IPS DF 4.7 (cell line): ENCODE data around the gene UPP1.
"Not testable (repeated sequence)": the region's sequence is repeated elsewhere in the genome, so short reads cannot be mapped to it uniquely, and the experiment has no call there.

Source experiments
- DNase-seq: peaks from one replicate; pipeline ENCODE4 v3.0.0-alpha.2; 2013; ENCODE audit warnings: low spot score; ENCODE audit errors: extremely low read depth

UPP1 gene

GRCh38 chr7:48110868-48111267, 21.8 kb downstream of the UPP1 start:
- DNase-seq: no peak

- no peak for DNase-seq
These were observed 22.5 kb downstream of the UPP1 start for GRCh38 chr7:48111596-48111995.

DNA sequence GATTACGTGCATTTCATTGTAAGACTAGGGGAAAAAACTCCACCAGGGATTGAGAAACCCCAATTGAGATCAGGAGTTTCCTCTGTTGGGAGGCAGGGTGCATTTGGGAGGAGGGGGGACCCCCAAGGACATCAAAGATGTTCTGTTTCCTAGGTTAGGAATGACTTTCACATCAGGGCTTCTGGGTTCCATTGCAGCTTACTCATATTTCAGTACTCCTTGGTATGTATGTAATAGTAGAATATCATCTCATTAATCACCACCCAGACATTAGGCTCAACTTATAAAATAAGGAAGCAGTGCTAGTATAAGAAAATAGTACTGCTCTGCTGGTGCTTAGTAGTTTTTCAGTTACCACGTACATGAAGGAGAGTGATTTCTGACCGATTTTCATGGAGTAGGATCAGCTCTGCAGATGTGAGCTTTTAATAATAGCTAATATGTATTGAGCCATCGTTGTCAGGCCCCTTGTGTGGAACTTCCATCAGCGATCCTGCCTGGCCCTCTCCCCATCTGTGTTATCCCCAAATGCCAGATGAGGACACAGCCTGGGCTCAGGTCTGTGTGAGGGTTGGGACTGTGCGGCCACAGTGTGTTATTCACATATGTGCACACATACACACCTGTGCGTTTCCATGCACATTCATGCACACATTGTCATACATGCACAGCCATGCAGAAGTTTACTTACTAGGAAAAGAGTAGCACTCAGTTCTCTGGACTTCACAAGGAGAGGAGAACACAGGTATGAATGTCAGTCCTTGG, 23.5 kb downstream of the UPP1 start:
- DNase-seq: no peak

DNA sequence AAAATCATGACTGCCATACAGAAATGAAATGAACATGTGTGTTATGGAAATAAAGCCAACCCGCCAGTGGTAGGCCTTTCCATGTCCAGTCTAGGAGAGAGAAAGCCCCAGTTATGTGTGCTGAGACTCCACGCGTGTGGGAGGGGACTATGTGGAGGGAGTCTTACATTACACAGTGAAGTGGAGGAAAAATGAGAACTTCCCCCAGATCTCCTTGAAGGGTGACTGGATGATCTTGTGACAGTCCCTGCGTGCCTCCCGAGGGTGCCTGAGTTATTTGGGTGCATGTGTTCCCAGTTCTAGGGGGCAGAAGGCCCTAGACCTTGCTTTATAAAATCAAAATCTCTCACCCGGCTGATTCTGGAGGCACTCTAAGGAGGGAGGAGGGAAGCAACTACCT, 24.2 kb downstream of the UPP1 start:
- no peak for DNase-seq

GRCh38 chr7:48114115-48114514, 25.1 kb downstream of the UPP1 start:
- no peak for DNase-seq

DNA sequence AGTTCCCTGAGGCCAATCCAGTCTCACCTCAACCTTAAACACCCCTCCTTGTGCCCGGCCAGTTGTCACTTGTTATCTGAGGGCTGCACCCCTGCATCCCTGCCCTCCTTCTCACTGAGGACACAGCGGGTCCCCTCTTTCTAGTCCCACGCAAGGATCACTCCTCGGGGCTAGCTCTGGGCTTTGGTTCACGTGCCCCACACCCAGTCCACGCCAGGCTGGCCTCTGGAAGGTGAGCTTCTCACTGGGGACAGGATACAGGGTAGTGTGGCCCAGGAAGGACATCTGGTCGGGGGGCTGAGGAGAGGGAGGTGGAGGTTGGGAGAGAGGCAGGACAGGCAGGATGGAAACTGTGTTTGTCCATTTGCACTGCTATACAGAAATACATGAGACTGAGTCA, 25.5 kb downstream of the UPP1 start:
- no peak for DNase-seq

GRCh38 chr7:48116043-48116442, 27.0 kb downstream of the UPP1 start:
- no peak for DNase-seq

DNA sequence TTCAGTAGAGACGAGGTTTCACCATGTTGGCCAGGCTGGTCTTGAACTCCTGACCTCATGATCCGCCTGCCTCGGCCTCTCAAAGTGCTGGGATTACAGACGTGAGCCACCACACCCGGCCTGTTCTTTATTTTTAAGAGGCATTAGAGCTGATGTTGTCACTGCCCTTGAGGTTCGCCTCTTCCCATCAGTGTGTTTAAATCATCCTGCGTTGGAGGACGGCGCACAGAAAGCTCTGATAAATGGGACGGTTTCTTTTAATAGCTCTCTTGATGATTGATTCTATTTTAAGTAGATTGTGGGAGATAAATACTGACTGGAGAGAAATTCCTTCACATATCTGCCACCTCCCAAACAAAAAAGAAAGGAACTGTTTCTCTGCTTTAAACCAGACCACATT, 29.0 kb downstream of the UPP1 start:
- DNase-seq: no peak

GRCh38 chr7:48120536-48120935, 31.5 kb downstream of the UPP1 start:
- DNase-seq: not testable (repeated sequence)

- no peak for DNase-seq
These were observed 37.0 kb downstream of the UPP1 start for GRCh38 chr7:48126037-48126436.

DNA sequence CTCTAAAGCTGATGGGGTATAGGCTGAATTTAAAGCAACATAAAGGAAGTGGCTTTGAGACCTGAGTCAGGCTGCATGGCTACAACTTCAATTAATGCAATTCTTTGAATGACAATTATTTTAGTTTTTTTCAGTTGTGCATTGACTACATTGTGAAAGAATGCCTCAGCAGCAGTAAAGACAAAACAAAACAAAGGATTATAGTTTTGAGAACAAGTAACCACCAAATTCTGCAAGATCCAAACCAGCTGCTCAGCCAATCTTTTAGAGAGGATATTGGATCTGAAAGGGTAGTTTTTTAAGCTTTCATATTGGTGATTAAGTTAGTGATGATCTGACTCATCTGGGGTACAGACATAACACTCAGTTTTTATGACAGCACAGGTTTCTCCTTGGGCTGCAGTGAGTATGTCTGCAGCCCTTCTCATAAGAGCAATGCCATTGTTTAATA, 41.6 kb downstream of the UPP1 start:
- no peak for DNase-seq

- no peak for DNase-seq
These were observed 43.7 kb downstream of the UPP1 start for GRCh38 chr7:48132792-48133191.

- no peak for DNase-seq
These were observed 50.4 kb downstream of the UPP1 start for GRCh38 chr7:48139459-48139858.

- no peak for DNase-seq
These were observed 51.1 kb downstream of the UPP1 start for GRCh38 chr7:48140001-48140681.

DNA sequence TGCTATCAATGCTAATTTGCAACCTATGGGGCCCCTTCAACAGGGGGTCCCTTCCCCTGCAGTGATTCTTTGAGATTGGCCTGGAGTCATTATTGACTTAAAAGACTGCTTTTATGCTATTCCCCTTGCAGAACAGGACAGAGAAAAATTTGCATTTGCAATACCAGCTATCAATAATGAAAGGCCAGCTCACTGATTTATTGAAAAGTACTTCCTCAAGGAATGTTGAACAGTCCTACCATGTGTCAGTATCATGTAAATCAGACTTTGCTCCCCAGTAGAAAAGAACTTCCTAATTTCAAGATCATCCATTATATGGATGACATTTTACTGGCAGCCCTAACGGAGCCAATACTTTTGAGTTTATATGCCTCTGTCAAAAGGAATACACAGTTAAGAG, 52.5 kb downstream of the UPP1 start:
- no peak for DNase-seq

- no peak for DNase-seq
These were observed 55.3 kb downstream of the UPP1 start for GRCh38 chr7:48144291-48144768.

- no peak for DNase-seq
These were observed 58.1 kb downstream of the UPP1 start for GRCh38 chr7:48147078-48147591.

GRCh38 chr7:48147690-48148089, 58.6 kb downstream of the UPP1 start:
- not testable (repeated sequence) for DNase-seq

- DNase-seq: no peak
These were observed 59.2 kb downstream of the UPP1 start for GRCh38 chr7:48148311-48148710.

DNA sequence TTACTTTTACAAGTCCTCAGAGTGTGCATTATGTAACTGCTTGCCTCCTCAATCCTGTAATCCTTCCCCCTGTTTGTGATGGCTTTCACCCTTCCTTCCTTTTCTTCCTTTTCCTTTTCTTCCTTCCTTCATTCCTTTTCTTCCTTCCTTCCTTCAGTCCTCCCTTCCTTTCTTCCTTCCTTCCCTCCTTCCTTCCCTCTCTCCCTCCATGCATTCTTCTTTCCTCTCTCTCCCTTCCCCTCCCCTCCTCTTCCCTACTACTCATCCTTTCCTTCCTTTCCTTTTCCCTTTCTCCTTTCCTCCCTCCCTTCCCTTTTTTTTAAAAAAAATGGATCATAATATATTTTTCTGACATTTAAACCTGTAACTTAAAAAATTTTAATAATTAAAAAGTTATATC, 60.0 kb downstream of the UPP1 start:
- DNase-seq: no peak

DNA sequence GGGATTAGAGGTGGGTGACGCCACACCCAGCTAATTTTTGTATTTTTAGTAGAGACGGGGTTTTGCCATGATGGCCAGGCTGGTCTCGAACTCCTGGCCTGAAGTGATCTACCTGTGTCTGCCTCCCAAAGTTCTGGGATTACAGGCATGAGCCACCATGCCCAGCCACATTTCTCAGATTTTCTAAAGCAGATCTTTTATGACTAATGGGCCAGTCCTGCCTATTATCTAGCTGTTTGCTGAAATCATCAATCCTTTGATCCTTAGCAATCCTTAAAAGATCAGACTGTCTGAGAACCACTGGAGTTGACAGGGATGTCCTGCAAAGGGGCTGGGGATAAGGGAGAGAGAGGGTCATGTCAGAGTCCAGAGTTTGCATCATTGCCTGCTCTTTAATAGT, 61.0 kb downstream of the UPP1 start:
- DNase-seq: no peak

- DNase-seq: no peak
These were observed 65.8 kb downstream of the UPP1 start for GRCh38 chr7:48154792-48155413.
